ENCODE measurements around the gene TNFRSF25.
"Not testable (repeated sequence)": the region's sequence is repeated elsewhere in the genome, so short reads cannot be mapped to it uniquely, and the experiment has no call there.

DNA sequence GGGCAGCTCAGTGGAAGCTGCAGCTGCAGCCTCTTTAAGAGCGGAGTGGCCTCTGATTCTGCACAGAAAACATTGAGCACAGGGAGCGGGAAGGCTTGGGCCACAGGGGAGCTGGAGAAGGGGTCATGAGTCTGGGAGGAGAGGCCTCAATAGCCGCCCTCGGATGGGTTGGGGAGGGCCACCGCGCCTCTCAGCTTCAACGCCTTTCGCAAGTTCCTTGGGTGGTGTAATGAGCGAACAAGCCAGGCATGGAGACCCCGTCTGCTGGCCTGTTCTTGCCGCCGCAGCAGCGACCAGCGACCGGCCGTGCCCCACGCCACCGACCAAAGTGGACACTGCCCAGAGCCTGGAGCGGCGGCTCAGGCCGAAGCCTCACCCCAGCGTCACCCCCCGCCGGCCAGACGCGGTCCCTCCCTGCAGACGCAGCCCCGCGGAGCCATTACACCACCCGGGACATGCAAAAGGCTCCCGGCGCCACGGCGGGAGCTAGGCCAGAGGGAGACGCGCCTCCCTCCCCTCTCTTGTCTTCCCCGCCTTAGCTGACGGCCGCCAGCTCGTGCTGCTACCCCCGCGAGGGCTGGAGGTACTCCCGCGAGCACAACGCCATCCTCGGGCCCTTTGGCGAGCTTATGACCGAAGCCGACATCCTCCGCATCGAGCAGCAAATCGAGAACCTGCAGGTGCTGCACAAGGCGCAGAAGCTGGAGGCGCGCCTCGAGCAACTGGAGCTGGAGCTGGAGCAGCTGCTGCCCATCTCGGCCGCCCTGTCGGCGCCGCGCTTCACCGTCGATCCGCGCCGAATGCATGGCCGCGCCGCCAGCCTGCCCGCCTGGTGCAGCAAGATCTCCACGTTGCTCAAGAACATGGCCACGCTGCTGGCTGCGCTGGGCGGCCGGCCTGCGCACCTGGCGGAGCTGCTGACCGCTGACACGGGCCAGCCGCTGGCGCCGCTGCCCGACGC lies 11.8 kb downstream of the TNFRSF25 start:
- TF ChIP-seq, protein P1, sequence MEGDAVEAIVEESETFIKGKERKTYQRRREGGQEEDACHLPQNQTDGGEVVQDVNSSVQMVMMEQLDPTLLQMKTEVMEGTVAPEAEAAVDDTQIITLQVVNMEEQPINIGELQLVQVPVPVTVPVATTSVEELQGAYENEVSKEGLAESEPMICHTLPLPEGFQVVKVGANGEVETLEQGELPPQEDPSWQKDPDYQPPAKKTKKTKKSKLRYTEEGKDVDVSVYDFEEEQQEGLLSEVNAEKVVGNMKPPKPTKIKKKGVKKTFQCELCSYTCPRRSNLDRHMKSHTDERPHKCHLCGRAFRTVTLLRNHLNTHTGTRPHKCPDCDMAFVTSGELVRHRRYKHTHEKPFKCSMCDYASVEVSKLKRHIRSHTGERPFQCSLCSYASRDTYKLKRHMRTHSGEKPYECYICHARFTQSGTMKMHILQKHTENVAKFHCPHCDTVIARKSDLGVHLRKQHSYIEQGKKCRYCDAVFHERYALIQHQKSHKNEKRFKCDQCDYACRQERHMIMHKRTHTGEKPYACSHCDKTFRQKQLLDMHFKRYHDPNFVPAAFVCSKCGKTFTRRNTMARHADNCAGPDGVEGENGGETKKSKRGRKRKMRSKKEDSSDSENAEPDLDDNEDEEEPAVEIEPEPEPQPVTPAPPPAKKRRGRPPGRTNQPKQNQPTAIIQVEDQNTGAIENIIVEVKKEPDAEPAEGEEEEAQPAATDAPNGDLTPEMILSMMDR (conservative IDR thresholded peaks at IDR 0.05 in 1 of 2, IDR thresholded peaks at IDR 0.05 in 1 of 2; ENCODE audit: low read depth in 1 of 2, low read length in 2 of 2), result not testable (repeated sequence)
- TF ChIP-seq EZH2 (IDR thresholded peaks at IDR 0.05; ENCODE audit: low read length, missing control alignments), result peak; percentile 35

All from fibroblast of lung (primary cell).